Fibroblast of lung (primary cell): Measurements from ENCODE around the gene SFRP5. TPM values are rescaled to one million over a fixed set of nuclear protein-coding genes. Genes with fewer than 3 reads are reported as not detected.

Experiments
- DNase-seq, 2 donors: peaks; one replicate each; pipeline versions ENCODE4 v3.0.0 to v3.0.0-alpha.2; 2010; ENCODE audit warnings: low read depth in 2 of 2
- H2AFZ ChIP-seq: 2 replicates; pipeline ENCODE4 v1.5.1; 2012; ENCODE audit warnings: low read length, control low read depth, inconsistent platforms
- H3K27ac ChIP-seq: 2 replicates; pipeline ENCODE4 v1.5.1; 2011; ENCODE audit warnings: low read length, control low read depth; ENCODE audit not compliant: insufficient read depth
- H3K27me3 ChIP-seq: 2 replicates; pipeline ENCODE4 v1.5.1; 2011; ENCODE audit warnings: mild to moderate bottlenecking, low read length; ENCODE audit not compliant: control insufficient read depth, insufficient read depth
- H3K36me3 ChIP-seq: 2 replicates; pipeline ENCODE4 v1.5.1; 2011; ENCODE audit warnings: low read length; ENCODE audit not compliant: control insufficient read depth, insufficient read depth
- H3K4me1 ChIP-seq: 2 replicates; pipeline ENCODE4 v1.5.1; 2011; ENCODE audit warnings: low read length; ENCODE audit not compliant: control insufficient read depth, insufficient read depth; ENCODE audit errors: extremely low read depth
- H3K4me2 ChIP-seq: 2 replicates; pipeline ENCODE4 v1.5.1; 2011; ENCODE audit warnings: low read length, control low read depth; ENCODE audit not compliant: insufficient read depth; ENCODE audit errors: extremely low read depth
- H3K4me3 ChIP-seq, 4 experiments: fragments of 200-600 bp in 1 of 4; sonication (generic) in 1 of 4; replicated peaks in 1 of 4; 2 replicates each; pipeline ENCODE4 v1.5.1; 2011 to 2016; ENCODE audit warnings: low read length in 4 of 4, low read depth in 3 of 4, mild to moderate bottlenecking in 3 of 4, control low read depth in 2 of 4, inconsistent platforms in 1 of 4, mixed read lengths in 1 of 4; ENCODE audit not compliant: insufficient read depth in 1 of 4; ENCODE audit errors: control extremely low read depth in 1 of 4
- H3K79me2 ChIP-seq: 2 replicates; pipeline ENCODE4 v1.5.1; 2012; ENCODE audit warnings: mild to moderate bottlenecking, low read length, inconsistent platforms; ENCODE audit not compliant: control insufficient read depth, insufficient read depth
- H3K9ac ChIP-seq: 2 replicates; pipeline ENCODE4 v1.5.1; 2011; ENCODE audit warnings: mild to moderate bottlenecking, low read length, control low read depth; ENCODE audit not compliant: insufficient read depth
- H3K9me3 ChIP-seq: 2 replicates; pipeline ENCODE4 v1.5.1; 2012; ENCODE audit warnings: low read depth, low read length; ENCODE audit not compliant: control insufficient read depth, insufficient read depth
- H4K20me1 ChIP-seq: 2 replicates; pipeline ENCODE4 v1.5.1; 2011; ENCODE audit warnings: low read length; ENCODE audit not compliant: control insufficient read depth, insufficient read depth; ENCODE audit errors: extremely low read depth
- EZH2 ChIP-seq: IDR thresholded peaks from 2 replicates; pipeline ENCODE4 v1.5.1; 2012; ENCODE audit warnings: low read length, control low read depth, mild to moderate bottlenecking; ENCODE audit errors: missing control alignments
- polyA plus RNA-seq, 2 donors: library from polyadenylated mRNA; depleted of rRNA in 1 of 2; stranded (reverse) in 1 of 2; unstranded in 1 of 2; fragments of >200 nt; gene quantifications; 2 replicates each; pipeline ENCODE4 v1.2.1, GENCODE V29; 2011 to 2012; ENCODE audit warnings: missing spikeins in 1 of 2
- total RNA-seq: library from RNA; depleted of rRNA; stranded (reverse); fragments of >200 nt; gene quantifications from 2 replicates; pipeline ENCODE4 v1.2.1, GENCODE V29; 2014
- TF ChIP-seq, protein P1 (sequence below), 2 donors: IDR thresholded peaks in 1 of 2; conservative IDR thresholded peaks in 1 of 2; 1 replicate in 1 of 2; 2 replicates in 1 of 2; pipeline ENCODE4 v1.5.1; 2011 to 2012; ENCODE audit warnings: low read length in 2 of 2, control low read depth in 1 of 2, inconsistent platforms in 1 of 2, low read depth in 1 of 2, mild to moderate bottlenecking in 1 of 2

The SFRP5 gene
- total and polyA plus RNA-seq, 2 donors (not counting 1 experiment from before 2014, with no cell fraction given), result not detected

- Histone ChIP-seq H3K27ac (no peak overlapping the region), H3K4me1 (no peaks in the 10 kb centered on the region), H3K27me3 (peaks cover 4% of the 10 kb centered on the region), H3K36me3 (no peaks in the 10 kb centered on the region), H3K4me2 (no peak overlapping the region), H3K9me3 (no peaks in the 10 kb centered on the region), H2AFZ (no peak overlapping the region), H4K20me1 (no peaks in the 10 kb centered on the region), H3K79me2 (no peaks in the 10 kb centered on the region), H3K4me3 (no peak overlapping the region), H3K9ac (no peak overlapping the region)
- DNase-seq, result no peak
- TF ChIP-seq EZH2, result no peak
- TF ChIP-seq, protein P1, sequence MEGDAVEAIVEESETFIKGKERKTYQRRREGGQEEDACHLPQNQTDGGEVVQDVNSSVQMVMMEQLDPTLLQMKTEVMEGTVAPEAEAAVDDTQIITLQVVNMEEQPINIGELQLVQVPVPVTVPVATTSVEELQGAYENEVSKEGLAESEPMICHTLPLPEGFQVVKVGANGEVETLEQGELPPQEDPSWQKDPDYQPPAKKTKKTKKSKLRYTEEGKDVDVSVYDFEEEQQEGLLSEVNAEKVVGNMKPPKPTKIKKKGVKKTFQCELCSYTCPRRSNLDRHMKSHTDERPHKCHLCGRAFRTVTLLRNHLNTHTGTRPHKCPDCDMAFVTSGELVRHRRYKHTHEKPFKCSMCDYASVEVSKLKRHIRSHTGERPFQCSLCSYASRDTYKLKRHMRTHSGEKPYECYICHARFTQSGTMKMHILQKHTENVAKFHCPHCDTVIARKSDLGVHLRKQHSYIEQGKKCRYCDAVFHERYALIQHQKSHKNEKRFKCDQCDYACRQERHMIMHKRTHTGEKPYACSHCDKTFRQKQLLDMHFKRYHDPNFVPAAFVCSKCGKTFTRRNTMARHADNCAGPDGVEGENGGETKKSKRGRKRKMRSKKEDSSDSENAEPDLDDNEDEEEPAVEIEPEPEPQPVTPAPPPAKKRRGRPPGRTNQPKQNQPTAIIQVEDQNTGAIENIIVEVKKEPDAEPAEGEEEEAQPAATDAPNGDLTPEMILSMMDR (conservative IDR thresholded peaks at IDR 0.05 in 1 of 2, IDR thresholded peaks at IDR 0.05 in 1 of 2; ENCODE audit: low read depth in 1 of 2, low read length in 2 of 2), result no peak
These were observed 28.7 kb upstream of the SFRP5 start for GRCh38 chr10:97800474-97800873.

DNA sequence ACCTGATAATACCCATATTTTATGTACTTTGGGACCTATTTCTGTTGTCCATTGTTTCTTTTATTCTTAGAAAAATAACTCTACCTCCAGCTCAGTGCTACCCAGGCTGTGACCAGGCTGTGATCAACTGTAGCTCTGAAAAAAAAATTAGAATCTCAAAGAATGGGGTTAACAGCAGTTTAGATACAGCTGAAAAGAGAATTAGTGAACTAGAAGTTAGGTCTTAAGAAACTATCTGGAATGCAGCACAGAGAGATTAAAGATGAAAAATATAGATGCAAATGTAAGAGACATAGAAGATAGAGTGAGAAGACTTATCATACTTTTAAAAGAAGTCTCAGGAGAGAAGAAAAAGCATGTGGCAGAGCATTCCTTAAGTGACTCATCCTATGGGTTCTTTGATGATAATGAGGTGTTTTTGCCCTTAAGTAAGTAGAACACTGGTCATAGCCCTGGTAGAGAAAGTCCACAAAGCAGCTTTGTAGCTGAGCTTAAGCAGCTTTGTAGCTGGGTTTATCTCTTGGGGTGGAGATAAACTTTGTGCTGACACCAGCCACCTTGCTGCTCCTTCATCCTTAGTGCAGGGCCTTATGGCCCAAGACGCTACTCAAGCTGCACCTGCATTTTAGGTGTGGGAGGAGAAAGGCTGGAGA lies 27.3 kb upstream of the SFRP5 start:
- no peaks in the 10 kb centered on the region for H3K4me1 ChIP-seq
- TF ChIP-seq, protein P1 (conservative IDR thresholded peaks at IDR 0.05 in 1 of 2, IDR thresholded peaks at IDR 0.05 in 1 of 2; ENCODE audit: low read depth in 1 of 2, low read length in 2 of 2), result no peak
- TF ChIP-seq EZH2, result no peak
- no peak for DNase-seq
- H3K79me2 ChIP-seq, result no peaks in the 10 kb centered on the region
- H4K20me1 ChIP-seq, result no peaks in the 10 kb centered on the region
- H3K9ac ChIP-seq, result no peak overlapping the region
- no peak overlapping the region for H3K4me3 ChIP-seq
- no peaks in the 10 kb centered on the region for H3K9me3 ChIP-seq
- H3K27me3 ChIP-seq, result peaks cover 4% of the 10 kb centered on the region
- H3K36me3 ChIP-seq, result no peaks in the 10 kb centered on the region
- H2AFZ ChIP-seq, result no peak overlapping the region
- no peak overlapping the region for H3K27ac ChIP-seq
- no peak overlapping the region for H3K4me2 ChIP-seq

DNA sequence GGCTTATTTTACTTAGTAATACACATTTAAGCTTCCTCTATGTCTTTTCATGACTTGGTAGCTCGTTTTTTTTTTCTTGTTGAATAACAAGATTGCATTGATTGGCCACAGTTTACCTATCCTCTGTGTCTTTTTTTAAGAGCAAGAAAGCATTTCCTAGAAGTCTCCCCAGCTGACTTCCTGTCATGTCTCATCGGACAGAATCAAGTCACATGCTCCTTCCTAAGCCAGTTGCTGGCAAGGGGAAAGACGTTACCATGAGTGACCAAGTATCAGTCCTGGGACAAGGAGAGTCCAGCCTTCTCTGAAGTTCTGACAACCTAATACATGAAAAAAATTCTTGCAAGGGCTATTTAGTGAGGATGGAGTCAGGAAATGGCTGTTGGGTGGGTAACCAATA lies 24.9 kb upstream of the SFRP5 start:
- H3K4me2 ChIP-seq, result no peak overlapping the region
- no peak overlapping the region for H3K27ac ChIP-seq
- peaks cover 4% of the 10 kb centered on the region for H3K27me3 ChIP-seq
- TF ChIP-seq, protein P1 (conservative IDR thresholded peaks at IDR 0.05 in 1 of 2, IDR thresholded peaks at IDR 0.05 in 1 of 2; ENCODE audit: low read depth in 1 of 2, low read length in 2 of 2), result no peak
- TF ChIP-seq EZH2, result no peak
- H4K20me1 ChIP-seq, result no peaks in the 10 kb centered on the region
- no peak for DNase-seq
- no peaks in the 10 kb centered on the region for H3K9me3 ChIP-seq
- no peaks in the 10 kb centered on the region for H3K36me3 ChIP-seq
- no peaks in the 10 kb centered on the region for H3K4me1 ChIP-seq
- no peak overlapping the region for H3K4me3 ChIP-seq
- no peak overlapping the region for H2AFZ ChIP-seq
- H3K9ac ChIP-seq, result no peak overlapping the region
- H3K79me2 ChIP-seq, result no peaks in the 10 kb centered on the region
